NT2/D1 (cell line): ENCODE data around the gene IL33.

Experiments used
- YY1 ChIP-seq: IDR thresholded peaks from 2 replicates; pipeline ENCODE4 v1.6.1; 2011; ENCODE audit not compliant: insufficient read length, insufficient read depth
- ZNF274 ChIP-seq: IDR thresholded peaks from 2 replicates; pipeline ENCODE4 v1.6.1; 2011; ENCODE audit warnings: mild to moderate bottlenecking, low read depth, low read length

- TF ChIP-seq YY1 (no peak), ZNF274 (no peak)
Measured at GRCh38 chr9:6198251-6198650, 17.4 kb upstream of the IL33 start.
